Endothelial cell (in vitro differentiated cells): ENCODE measurements around the gene ADCY6. TPM values are rescaled to one million over a fixed set of nuclear protein-coding genes. Genes with fewer than 3 reads are reported as not detected.

ENCODE experiments used
- DNase-seq: peaks from one replicate; pipeline ENCODE4 v3.0.0; 2021; ENCODE audit warnings: low spot score
- H3K27ac Mint-ChIP-seq: one replicate; pipeline ENCODE4 v1.8.0; 2021; ENCODE audit warnings: mixed read lengths, inconsistent platforms; ENCODE audit not compliant: unreplicated experiment
- H3K27me3 Mint-ChIP-seq: one replicate; pipeline ENCODE4 v1.8.0; 2021; ENCODE audit warnings: mild to moderate bottlenecking, moderate library complexity, mixed read lengths, inconsistent platforms; ENCODE audit not compliant: unreplicated experiment
- H3K36me3 Mint-ChIP-seq: one replicate; pipeline ENCODE4 v1.8.0; 2021; ENCODE audit warnings: mild to moderate bottlenecking, low read depth, mixed read lengths, inconsistent platforms; ENCODE audit not compliant: unreplicated experiment
- H3K4me1 Mint-ChIP-seq: one replicate; pipeline ENCODE4 v1.8.0; 2021; ENCODE audit warnings: mild to moderate bottlenecking, mixed read lengths, inconsistent platforms; ENCODE audit not compliant: unreplicated experiment
- H3K4me3 Mint-ChIP-seq: one replicate; pipeline ENCODE4 v1.8.0; 2021; ENCODE audit warnings: mild to moderate bottlenecking, mixed read lengths, inconsistent platforms; ENCODE audit not compliant: unreplicated experiment
- H3K9me3 Mint-ChIP-seq: one replicate; pipeline ENCODE4 v1.8.0; 2021; ENCODE audit warnings: mixed read lengths, inconsistent platforms; ENCODE audit not compliant: unreplicated experiment
- total RNA-seq: library from RNA; stranded (reverse); fragmentation: NEBNext Ultra II Directional; extraction: Animal tissue kit (Norgen Biotek cat#: 25700); gene quantifications from one replicate; pipeline ENCODE4 v1.2.1, GENCODE V29; 2021; ENCODE audit not compliant: unreplicated experiment
- TF ChIP-seq, protein P1 (sequence below): fragments of 200-600 bp; sonication (generic); IDR thresholded peaks from one replicate; pipeline ENCODE4 v1.5.0; 2021; ENCODE audit warnings: antibody characterized with exemption; ENCODE audit not compliant: unreplicated experiment

ADCY6 gene
- total RNA-seq, 1 donor from 2014 or later, result 31.6 TPM

GRCh38 chr12:48774516-48774915, 14.4 kb downstream of the ADCY6 start:
- no peak for DNase-seq
- H3K4me3 Mint-ChIP-seq, result peak overlapping the region; percentile 76
- peaks cover 19% of the 10 kb centered on the region for H3K27me3 Mint-ChIP-seq
- no peaks in the 10 kb centered on the region for H3K9me3 Mint-ChIP-seq
- no peaks in the 10 kb centered on the region for H3K4me1 Mint-ChIP-seq
- H3K36me3 Mint-ChIP-seq, result peaks cover 59% of the 10 kb centered on the region
- TF ChIP-seq, protein P1, sequence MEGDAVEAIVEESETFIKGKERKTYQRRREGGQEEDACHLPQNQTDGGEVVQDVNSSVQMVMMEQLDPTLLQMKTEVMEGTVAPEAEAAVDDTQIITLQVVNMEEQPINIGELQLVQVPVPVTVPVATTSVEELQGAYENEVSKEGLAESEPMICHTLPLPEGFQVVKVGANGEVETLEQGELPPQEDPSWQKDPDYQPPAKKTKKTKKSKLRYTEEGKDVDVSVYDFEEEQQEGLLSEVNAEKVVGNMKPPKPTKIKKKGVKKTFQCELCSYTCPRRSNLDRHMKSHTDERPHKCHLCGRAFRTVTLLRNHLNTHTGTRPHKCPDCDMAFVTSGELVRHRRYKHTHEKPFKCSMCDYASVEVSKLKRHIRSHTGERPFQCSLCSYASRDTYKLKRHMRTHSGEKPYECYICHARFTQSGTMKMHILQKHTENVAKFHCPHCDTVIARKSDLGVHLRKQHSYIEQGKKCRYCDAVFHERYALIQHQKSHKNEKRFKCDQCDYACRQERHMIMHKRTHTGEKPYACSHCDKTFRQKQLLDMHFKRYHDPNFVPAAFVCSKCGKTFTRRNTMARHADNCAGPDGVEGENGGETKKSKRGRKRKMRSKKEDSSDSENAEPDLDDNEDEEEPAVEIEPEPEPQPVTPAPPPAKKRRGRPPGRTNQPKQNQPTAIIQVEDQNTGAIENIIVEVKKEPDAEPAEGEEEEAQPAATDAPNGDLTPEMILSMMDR, result no peak
- no peak overlapping the region for H3K27ac Mint-ChIP-seq

DNA sequence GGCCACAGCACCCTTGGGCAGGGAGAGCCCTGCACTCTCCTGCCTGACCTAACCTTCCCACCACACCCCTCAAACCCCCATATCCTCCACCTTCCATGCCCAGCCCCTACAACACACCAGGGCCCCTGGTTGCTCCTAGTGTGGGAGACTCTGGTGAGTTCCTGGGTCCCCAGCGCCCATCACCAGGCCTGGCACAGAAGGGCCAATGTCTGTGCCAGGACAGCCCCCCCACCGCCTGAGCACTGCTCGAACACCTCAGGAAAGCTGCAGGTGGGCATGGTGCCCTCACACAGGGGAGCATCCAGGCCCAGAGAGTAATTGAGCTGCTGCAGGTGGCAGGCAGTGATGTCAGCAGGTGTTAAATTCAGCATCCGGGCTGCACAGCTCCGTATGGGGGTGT, 15.2 kb downstream of the ADCY6 start:
- H3K27me3 Mint-ChIP-seq, result peaks cover 21% of the 10 kb centered on the region
- H3K4me3 Mint-ChIP-seq, result no peak overlapping the region
- H3K9me3 Mint-ChIP-seq, result no peaks in the 10 kb centered on the region
- TF ChIP-seq, protein P1, result no peak
- no peaks in the 10 kb centered on the region for H3K4me1 Mint-ChIP-seq
- H3K27ac Mint-ChIP-seq, result no peak overlapping the region
- DNase-seq, result no peak
- H3K36me3 Mint-ChIP-seq, result peaks cover 62% of the 10 kb centered on the region

GRCh38 chr12:48771588-48772112, 17.2 kb downstream of the ADCY6 start:
- Mint-ChIP-seq H3K4me1 (no peaks in the 10 kb centered on the region), H3K36me3 (peaks cover 47% of the 10 kb centered on the region), H3K4me3 (peak overlapping the region; percentile 73), H3K27me3 (peaks cover 11% of the 10 kb centered on the region), H3K27ac (no peak overlapping the region), H3K9me3 (no peaks in the 10 kb centered on the region)
- TF ChIP-seq, protein P1, result no peak
- no peak for DNase-seq

DNA sequence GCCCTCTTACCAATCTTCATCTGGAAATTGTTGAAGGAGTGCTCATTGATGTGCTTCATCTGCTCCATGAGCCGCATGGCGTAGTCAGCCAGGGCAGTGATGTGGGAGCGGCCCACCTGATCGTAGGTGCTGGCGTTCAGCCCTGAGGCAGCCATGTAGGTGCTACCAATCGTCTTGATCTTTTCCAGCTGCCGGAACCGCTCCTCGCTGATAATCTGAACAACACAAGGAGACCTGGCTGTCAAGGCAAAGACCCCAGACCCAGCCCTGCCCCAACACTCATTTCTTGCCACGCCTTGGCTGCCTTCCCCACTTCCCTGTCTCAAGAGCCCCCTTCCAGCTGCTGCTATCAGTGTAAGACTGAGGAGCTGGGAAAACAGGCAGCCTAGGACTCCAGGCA, 18.1 kb downstream of the ADCY6 start:
- peaks cover 55% of the 10 kb centered on the region for H3K36me3 Mint-ChIP-seq
- TF ChIP-seq, protein P1, result no peak
- H3K9me3 Mint-ChIP-seq, result no peaks in the 10 kb centered on the region
- H3K27ac Mint-ChIP-seq, result no peak overlapping the region
- peaks cover 11% of the 10 kb centered on the region for H3K27me3 Mint-ChIP-seq
- no peak for DNase-seq
- H3K4me3 Mint-ChIP-seq, result no peak overlapping the region
- H3K4me1 Mint-ChIP-seq, result no peaks in the 10 kb centered on the region

DNA sequence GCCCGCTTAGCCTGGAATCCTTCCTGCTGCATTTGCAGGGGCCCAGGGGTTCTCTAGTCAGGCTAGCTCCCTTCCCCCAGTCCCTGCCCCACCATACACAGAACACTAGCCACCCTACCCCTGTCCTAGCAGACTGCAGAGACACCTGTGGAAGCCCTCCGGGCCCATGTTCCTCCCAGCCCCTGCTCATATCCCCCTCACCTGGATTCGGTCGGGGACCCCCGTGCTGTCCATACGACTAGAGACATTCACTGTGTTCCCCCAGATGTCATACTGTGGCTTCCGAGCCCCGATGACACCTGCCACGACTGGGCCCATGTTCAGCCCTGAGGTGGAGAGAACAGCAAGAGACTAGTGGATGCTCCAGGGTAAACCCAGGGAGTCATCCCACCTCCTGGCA, 20.2 kb downstream of the ADCY6 start:
- Mint-ChIP-seq H3K36me3 (peaks cover 45% of the 10 kb centered on the region), H3K4me3 (peak overlapping the region; percentile 42), H3K4me1 (no peaks in the 10 kb centered on the region), H3K9me3 (no peaks in the 10 kb centered on the region), H3K27ac (no peak overlapping the region), H3K27me3 (peaks cover 6% of the 10 kb centered on the region)
- DNase-seq, result no peak
- TF ChIP-seq, protein P1, result no peak
